ENCODE data around the gene EARS2.

- TF ChIP-seq CTCF (conservative IDR thresholded peaks at IDR 0.05 in 1 of 2, IDR thresholded peaks at IDR 0.05 in 1 of 2; ENCODE audit: low read depth in 1 of 2, low read length in 2 of 2) = no peak
- TF ChIP-seq EZH2 (IDR thresholded peaks at IDR 0.05; ENCODE audit: low read length, missing control alignments) = no peak
These were observed 37.9 kb downstream of the EARS2 start for GRCh38 chr16:23519282-23519681.

Data from fibroblast of lung (primary cell).